B cell (primary cell): ENCODE data around the gene TPO. TPM values are rescaled to one million over a fixed set of nuclear protein-coding genes. Genes with fewer than 3 reads are reported as not detected.

Experiments used
- ATAC-seq: fragments of 200-7000 bp; cut with Tn5 transposase; one replicate; pipeline ENCODE4 v1.10.0; 2021; ENCODE audit warnings: low read depth, mild to moderate bottlenecking, moderate number of reproducible peaks, moderate library complexity
- CTCF ChIA-PET: fragments of 350-600 bp; sonication (Branson Sonifier 250); formaldehyde crosslinking; loops from one replicate; lab custom pipeline; 2021; ENCODE audit warnings: antibody characterized with exemption, inconsistent platforms; lab: Charles Lee
- POLR2A ChIA-PET: fragments of 350-600 bp; sonication (Branson Sonifier 250); formaldehyde crosslinking; loops from one replicate; lab custom pipeline; 2021; ENCODE audit warnings: antibody characterized with exemption; lab: Charles Lee
- DNase-seq: peaks from one replicate; pipeline ENCODE4 v3.0.0; 2013
- H2AFZ ChIP-seq: 2 replicates; pipeline ENCODE4 v1.6.1; 2012; ENCODE audit warnings: mild to moderate bottlenecking, low read depth, low read length; ENCODE audit not compliant: insufficient read depth, poor library complexity, severe bottlenecking
- H3K27ac ChIP-seq, 2 donors: 1 replicate in 1 of 2; 2 replicates in 1 of 2; pipeline ENCODE4 v1.5.1; 2012 to 2013; ENCODE audit warnings: low read length in 2 of 2, mild to moderate bottlenecking in 2 of 2, moderate library complexity in 1 of 2
- H3K27me3 ChIP-seq, 4 experiments: fragments of 200-600 bp in 1 of 4; sonication (generic) in 1 of 4; replicated peaks in 1 of 4; 1 replicate in 2 of 4; 2 replicates in 2 of 4; pipeline versions ENCODE4 v1.6.1 to v1.7.0; 2013 to 2016; ENCODE audit warnings: low read length in 3 of 4, mild to moderate bottlenecking in 2 of 4, mixed read lengths in 1 of 4, moderate library complexity in 1 of 4; ENCODE audit not compliant: insufficient read depth in 4 of 4, control insufficient read depth in 3 of 4; ENCODE audit errors: control extremely low read depth in 1 of 4
- H3K36me3 ChIP-seq, 2 experiments: replicated peaks in 1 of 2; 1 replicate in 1 of 2; 2 replicates in 1 of 2; pipeline versions ENCODE4 v1.6.1 to v1.7.1; 2013; ENCODE audit warnings: low read length in 1 of 2; ENCODE audit not compliant: insufficient read depth in 2 of 2, control insufficient read depth in 1 of 2; ENCODE audit errors: control extremely low read depth in 1 of 2, extremely low read depth in 1 of 2
- H3K4me1 ChIP-seq, 2 donors: fragments of 200-600 bp in 1 of 2; sonication (generic) in 1 of 2; 1 replicate in 1 of 2; 2 replicates in 1 of 2; pipeline versions ENCODE4 v1.5.1 to v1.6.1; 2013 to 2017; ENCODE audit warnings: low read length in 2 of 2; ENCODE audit not compliant: control insufficient read depth in 2 of 2, insufficient read depth in 2 of 2
- H3K4me2 ChIP-seq: replicated peaks from 2 replicates; pipeline ENCODE3; 2012; ENCODE audit warnings: mild to moderate bottlenecking, low read depth, low read length; ENCODE audit not compliant: poor library complexity, severe bottlenecking
- H3K4me3 ChIP-seq, 5 experiments: fragments of 200-600 bp in 1 of 5; sonication (generic) in 1 of 5; 1 replicate in 3 of 5; 2 replicates in 2 of 5; pipeline versions ENCODE4 v1.5.1 to v1.7.0; 2011 to 2016; ENCODE audit warnings: low read length in 4 of 5, mild to moderate bottlenecking in 4 of 5, low read depth in 2 of 5, control low read depth in 1 of 5, moderate library complexity in 1 of 5; ENCODE audit not compliant: insufficient read depth in 1 of 5; ENCODE audit errors: control extremely low read depth in 1 of 5, extremely low read depth in 1 of 5
- H3K79me2 ChIP-seq: fragments of 200-600 bp; sonication (generic); one replicate; pipeline ENCODE4 v1.6.0; 2016; ENCODE audit warnings: low read length; ENCODE audit not compliant: control insufficient read depth, insufficient read depth
- H3K9ac ChIP-seq: fragments of 200-600 bp; sonication (generic); 2 replicates; pipeline ENCODE4 v1.6.1; 2017; ENCODE audit warnings: mild to moderate bottlenecking, low read length, moderate library complexity
- H3K9me3 ChIP-seq, 3 donors: one replicate each; pipeline versions ENCODE4 v1.6.1 to v1.7.1; 2013; ENCODE audit warnings: low read length in 2 of 3; ENCODE audit not compliant: control insufficient read depth in 2 of 3, insufficient read depth in 1 of 3; ENCODE audit errors: control extremely low read depth in 1 of 3
- H4K20me1 ChIP-seq: 2 replicates; pipeline ENCODE4 v1.6.0; 2012; ENCODE audit warnings: mild to moderate bottlenecking, low read length; ENCODE audit not compliant: insufficient read depth, control insufficient read depth, poor library complexity, severe bottlenecking
- H3K27ac Mint-ChIP-seq: one replicate; pipeline ENCODE4 v1.8.0; 2021; ENCODE audit warnings: mixed read lengths
- H3K27me3 Mint-ChIP-seq: one replicate; pipeline ENCODE4 v1.8.0; 2021; ENCODE audit warnings: mixed read lengths
- H3K4me1 Mint-ChIP-seq: one replicate; pipeline ENCODE4 v1.8.0; 2021; ENCODE audit warnings: mixed read lengths
- H3K4me3 Mint-ChIP-seq: one replicate; pipeline ENCODE4 v1.8.0; 2021; ENCODE audit warnings: mixed read lengths
- H3K9me3 Mint-ChIP-seq: one replicate; pipeline ENCODE4 v1.8.0; 2022; ENCODE audit warnings: mixed read lengths; ENCODE audit not compliant: insufficient read depth
- EZH2 ChIP-seq: IDR thresholded peaks from 2 replicates; pipeline ENCODE4 v1.6.1; 2012; ENCODE audit warnings: borderline replicate concordance, low read depth, mild to moderate bottlenecking, moderate library complexity, low read length; ENCODE audit not compliant: insufficient read depth, poor library complexity, severe bottlenecking
- WGBS: methylation state at CpG from one replicate; pipeline ENCODE4 v1.1.5; 2013; ENCODE audit warnings: missing lambda C conversion rate; ENCODE audit not compliant: insufficient coverage; 5-methylcytosine and 5-hydroxymethylcytosine counted together
- intact Hi-C: fragments of 100-400 bp; cut with micrococcal nuclease; formaldehyde crosslinking; loops from one replicate; pipeline ENCODE4 v1.10.0; 2022
- polyA plus RNA-seq: library from polyadenylated mRNA; depleted of rRNA; stranded (reverse); fragments of >200 nt; gene quantifications from 2 replicates; pipeline ENCODE4 v1.2.3, GENCODE V29; 2012
- total RNA-seq, 2 donors: library from RNA; stranded (reverse); fragments of 120-200 nt in 1 of 2; gene quantifications; 1 replicate in 1 of 2; 2 replicates in 1 of 2; pipeline versions ENCODE4 v1.2.3 to v1.2.4, GENCODE V29; 2013 to 2022
- TF ChIP-seq, protein P1 (sequence below): fragments of 200-600 bp; IDR thresholded peaks from one replicate; pipeline ENCODE4 v1.8.0; 2022; ENCODE audit warnings: antibody characterized with exemption, mild to moderate bottlenecking

The TPO gene
- total and polyA plus RNA-seq, 2 donors (not counting 1 experiment from before 2014, with no cell fraction given) = not detected

- Histone ChIP-seq H3K27ac (no peak overlapping the region), H3K9me3 (peaks cover 0 to 4% (median 0%) of the 10 kb centered on the region in 3 donors), H3K9ac (no peak overlapping the region), H4K20me1 (no peaks in the 10 kb centered on the region), H2AFZ (no peak overlapping the region), H3K4me1 (no peaks in the 10 kb centered on the region), H3K4me2 (no peak overlapping the region), H3K27me3 (no peaks in the 10 kb centered on the region), H3K36me3 (no peaks in the 10 kb centered on the region), H3K4me3 (no peak overlapping the region), H3K79me2 (no peaks in the 10 kb centered on the region)
- 74% methylated on average over 23 of the region's 28 CpGs for WGBS
- Mint-ChIP-seq H3K4me1 (no peaks in the 10 kb centered on the region), H3K27me3 (no peaks in the 10 kb centered on the region), H3K9me3 (no peaks in the 10 kb centered on the region), H3K4me3 (no peak overlapping the region), H3K27ac (no peak overlapping the region)
- no peak for DNase-seq
- intact Hi-C loops = no loop called here
- no peak for ATAC-seq
- POLR2A ChIA-PET = no interaction called here
- CTCF ChIA-PET = no interaction called here
- TF ChIP-seq EZH2 = no peak
- TF ChIP-seq, protein P1, sequence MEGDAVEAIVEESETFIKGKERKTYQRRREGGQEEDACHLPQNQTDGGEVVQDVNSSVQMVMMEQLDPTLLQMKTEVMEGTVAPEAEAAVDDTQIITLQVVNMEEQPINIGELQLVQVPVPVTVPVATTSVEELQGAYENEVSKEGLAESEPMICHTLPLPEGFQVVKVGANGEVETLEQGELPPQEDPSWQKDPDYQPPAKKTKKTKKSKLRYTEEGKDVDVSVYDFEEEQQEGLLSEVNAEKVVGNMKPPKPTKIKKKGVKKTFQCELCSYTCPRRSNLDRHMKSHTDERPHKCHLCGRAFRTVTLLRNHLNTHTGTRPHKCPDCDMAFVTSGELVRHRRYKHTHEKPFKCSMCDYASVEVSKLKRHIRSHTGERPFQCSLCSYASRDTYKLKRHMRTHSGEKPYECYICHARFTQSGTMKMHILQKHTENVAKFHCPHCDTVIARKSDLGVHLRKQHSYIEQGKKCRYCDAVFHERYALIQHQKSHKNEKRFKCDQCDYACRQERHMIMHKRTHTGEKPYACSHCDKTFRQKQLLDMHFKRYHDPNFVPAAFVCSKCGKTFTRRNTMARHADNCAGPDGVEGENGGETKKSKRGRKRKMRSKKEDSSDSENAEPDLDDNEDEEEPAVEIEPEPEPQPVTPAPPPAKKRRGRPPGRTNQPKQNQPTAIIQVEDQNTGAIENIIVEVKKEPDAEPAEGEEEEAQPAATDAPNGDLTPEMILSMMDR = no peak
Observed at GRCh38 chr2:1461507-1462390, 48.5 kb downstream of the TPO start.

DNA sequence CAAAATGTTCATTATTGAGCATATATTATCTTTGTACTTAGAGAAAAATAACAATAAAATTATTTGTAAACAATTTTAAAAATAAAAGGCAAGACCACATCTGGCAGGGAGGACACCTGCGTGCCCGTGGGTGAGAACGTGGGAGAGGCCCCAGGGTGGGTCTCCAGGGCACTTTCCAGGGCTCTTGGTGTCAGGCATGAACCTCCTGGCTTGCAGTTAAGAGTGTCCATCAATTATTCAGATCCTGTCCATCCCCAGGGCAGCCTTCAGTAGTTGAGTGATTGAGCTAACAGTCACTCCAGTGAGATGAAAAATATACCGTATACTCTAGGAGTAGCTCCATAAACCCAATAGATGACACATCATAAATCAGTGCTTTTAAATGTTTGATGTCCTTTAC is 49.7 kb downstream of the TPO start:
- no peaks in the 10 kb centered on the region for H3K36me3 ChIP-seq
- H3K9me3 Mint-ChIP-seq = no peaks in the 10 kb centered on the region
- H3K4me2 ChIP-seq = no peak overlapping the region
- no peaks in the 10 kb centered on the region for H3K79me2 ChIP-seq
- H3K4me1 Mint-ChIP-seq = no peaks in the 10 kb centered on the region
- H4K20me1 ChIP-seq = no peaks in the 10 kb centered on the region
- no peaks in the 10 kb centered on the region for H3K27me3 ChIP-seq
- WGBS = 87% methylated on average over 3 of the region's 4 CpGs
- TF ChIP-seq EZH2 = no peak
- TF ChIP-seq, protein P1 = no peak
- H3K27ac Mint-ChIP-seq = no peak overlapping the region
- no peaks in the 10 kb centered on the region for H3K4me1 ChIP-seq
- peaks cover 0 to 4% (median 0%) of the 10 kb centered on the region in 3 donors for H3K9me3 ChIP-seq
- ATAC-seq (no peak), DNase-seq (no peak)
- H3K27ac ChIP-seq = no peak overlapping the region
- no peak overlapping the region for H2AFZ ChIP-seq
- H3K9ac ChIP-seq = no peak overlapping the region
- H3K4me3 ChIP-seq = no peak overlapping the region
- H3K4me3 Mint-ChIP-seq = no peak overlapping the region
- intact Hi-C loops = no loop called here
- ChIA-PET CTCF (no interaction called here), POLR2A (no interaction called here)
- H3K27me3 Mint-ChIP-seq = no peaks in the 10 kb centered on the region
